Body of pancreas (tissue), 4 donors: Measurements from ENCODE around the gene MMD.

Experiments used
- CTCF ChIP-seq, 7 experiments: fragments of 450-650 bp in 4 of 7; fragments of 200-600 bp in 3 of 7; sonication (generic) in 3 of 7; IDR thresholded peaks; one replicate each; pipeline ENCODE4 v1.5.1; 2016 to 2019; ENCODE audit warnings: antibody characterized with exemption in 7 of 7
- POLR2A ChIP-seq, 3 donors: fragments of 450-650 bp; IDR thresholded peaks; one replicate each; pipeline ENCODE4 v1.6.1; 2016; ENCODE audit warnings: antibody characterized with exemption in 3 of 3, mild to moderate bottlenecking in 2 of 3

- TF ChIP-seq CTCF (IDR thresholded peaks at IDR 0.05) = no peak
- peak; percentile 10 to 57 (median 48) for TF ChIP-seq POLR2A (IDR thresholded peaks at IDR 0.05)
Measured at GRCh38 chr17:55421179-55421934, at the start of gene MMD.
